Stimulated activated CD4-positive, alpha-beta T cell treated with anti-CD3 and anti-CD28 coated beads, Interleukin-4, amount 100 ng/mL, for 1 hour (primary cell): ENCODE measurements around the gene RARS2.
"Not testable (repeated sequence)": the region's sequence is repeated elsewhere in the genome, so short reads cannot be mapped to it uniquely, and the experiment has no call there.

Source experiments
- DNase-seq: peaks from one replicate; pipeline ENCODE4 v3.0.0-alpha.2; 2020

The RARS2 gene

GRCh38 chr6:87589693-87590416, at the start of gene RARS2, which contains the start of gene ORC3:
Gene RARS2 (minus strand): TSS chr6:87589987. CDS start chr6:87589957, 30 bp downstream.
Gene ORC3 (plus strand): TSS chr6:87590135. CDS start chr6:87590169, 34 bp downstream.
- peak; percentile 94 for DNase-seq

GRCh38 chr6:87639373-87639772, 49.6 kb upstream of the RARS2 start:
- DNase-seq: no peak

GRCh38 chr6:87637106-87637505, 47.3 kb upstream of the RARS2 start:
- DNase-seq: no peak

GRCh38 chr6:87636315-87636714, 46.5 kb upstream of the RARS2 start:
- no peak for DNase-seq

- DNase-seq: no peak
These were observed 44.1 kb upstream of the RARS2 start for GRCh38 chr6:87633851-87634250.

- no peak for DNase-seq
These were observed 41.0 kb upstream of the RARS2 start for GRCh38 chr6:87630746-87631145.

- no peak for DNase-seq
These were observed 39.1 kb upstream of the RARS2 start for GRCh38 chr6:87628881-87629280.

- no peak for DNase-seq
These were observed 38.6 kb upstream of the RARS2 start for GRCh38 chr6:87628424-87628823.

GRCh38 chr6:87623248-87623647, 33.5 kb upstream of the RARS2 start:
- DNase-seq: no peak

- DNase-seq: no peak
These were observed 28.7 kb upstream of the RARS2 start for GRCh38 chr6:87618531-87618930.

GRCh38 chr6:87617405-87617804, 27.6 kb upstream of the RARS2 start:
- no peak for DNase-seq

- DNase-seq: not testable (repeated sequence)
These were observed 23.2 kb upstream of the RARS2 start for GRCh38 chr6:87613018-87613417.

- DNase-seq: no peak
These were observed 19.0 kb upstream of the RARS2 start for GRCh38 chr6:87608802-87609201.

GRCh38 chr6:87606199-87606598, 16.4 kb upstream of the RARS2 start:
- no peak for DNase-seq

- DNase-seq: no peak
These were observed 10.8 kb upstream of the RARS2 start for GRCh38 chr6:87600576-87600975.

GRCh38 chr6:87590990-87591389, 1.2 kb upstream of the RARS2 start:
- DNase-seq: no peak

GRCh38 chr6:87590417-87590880, 662 bp upstream of the RARS2 start:
- no peak for DNase-seq

GRCh38 chr6:87588756-87589407, 905 bp downstream of the RARS2 start:
- DNase-seq: no peak

- no peak for DNase-seq
These were observed 3.3 kb downstream of the RARS2 start for GRCh38 chr6:87586371-87587077.

GRCh38 chr6:87583822-87584221, 6.0 kb downstream of the RARS2 start:
- no peak for DNase-seq

GRCh38 chr6:87575423-87575822, 14.4 kb downstream of the RARS2 start:
- no peak for DNase-seq

GRCh38 chr6:87574237-87574804, 15.5 kb downstream of the RARS2 start:
- DNase-seq: no peak

- no peak for DNase-seq
These were observed 16.3 kb downstream of the RARS2 start for GRCh38 chr6:87573307-87574024.
